H1 (cell line): ENCODE data around the gene SMPDL3B. TPM values are rescaled to one million over a fixed set of nuclear protein-coding genes. Genes with fewer than 3 reads are reported as not detected.

Experiments
- CTCF ChIA-PET: fragments of 300-600 bp; sonication (Branson Sonifier 250); formaldehyde crosslinking; loops from one replicate; lab custom pipeline; 2021; ENCODE audit not compliant: partially characterized antibody; lab: Charles Lee
- POLR2A ChIA-PET: fragments of 300-600 bp; sonication (Branson Sonifier 250); formaldehyde crosslinking; loops from one replicate; lab custom pipeline; 2021; ENCODE audit warnings: inconsistent platforms; ENCODE audit not compliant: partially characterized antibody; lab: Charles Lee
- DNase-seq, 2 experiments: peaks; one replicate each; pipeline versions ENCODE4 v3.0.0 to v3.0.0-alpha.2; 2010 to 2022; ENCODE audit warnings: low spot score in 2 of 2, low read depth in 1 of 2, mixed read lengths in 1 of 2
- FAIRE-seq: peaks from 2 replicates; lab custom pipeline; 2011; peaks lifted over from hg19 to GRCh38; lab: Jason Lieb, UNC
- H2AFZ ChIP-seq: 2 replicates; pipeline ENCODE4 v1.8.1; 2012; ENCODE audit warnings: low read length, inconsistent platforms
- H2AK5ac ChIP-seq: 2 replicates; pipeline ENCODE4 v1.6.1; 2013; ENCODE audit warnings: low read depth, low read length
- H2BK120ac ChIP-seq: replicated peaks from 2 replicates; pipeline ENCODE3; 2013; ENCODE audit warnings: low read depth, low read length, inconsistent platforms
- H2BK12ac ChIP-seq: 2 replicates; pipeline ENCODE4 v1.6.1; 2013; ENCODE audit warnings: low read depth, low read length
- H2BK15ac ChIP-seq: 2 replicates; pipeline ENCODE4 v1.6.1; 2013; ENCODE audit warnings: low read length
- H2BK20ac ChIP-seq: 2 replicates; pipeline ENCODE4 v1.6.1; 2013; ENCODE audit warnings: low read length
- H2BK5ac ChIP-seq: 2 replicates; pipeline ENCODE4 v1.6.1; 2013; ENCODE audit warnings: low read depth, low read length
- H3K14ac ChIP-seq: 2 replicates; pipeline ENCODE4 v1.6.1; 2013; ENCODE audit warnings: inconsistent platforms; ENCODE audit not compliant: insufficient read length
- H3K18ac ChIP-seq: 2 replicates; pipeline ENCODE4 v1.6.1; 2013; ENCODE audit warnings: low read length; ENCODE audit errors: extremely low read depth
- H3K23ac ChIP-seq: 2 replicates; pipeline ENCODE4 v1.6.1; 2013; ENCODE audit warnings: inconsistent platforms; ENCODE audit not compliant: insufficient read length
- H3K23me2 ChIP-seq: 2 replicates; pipeline ENCODE4 v1.6.1; 2013; ENCODE audit warnings: low read depth, low read length
- H3K27ac ChIP-seq: 2 replicates; pipeline ENCODE4 v1.6.1; 2011; ENCODE audit warnings: low read depth, low read length, inconsistent platforms
- H3K27me3 ChIP-seq, 4 experiments: replicated peaks in 1 of 4; 1 replicate in 1 of 4; 2 replicates in 3 of 4; pipeline versions ENCODE4 v1.6.1 to v1.8.1; 2011 to 2013; ENCODE audit warnings: low read length in 3 of 4, mild to moderate bottlenecking in 3 of 4, inconsistent platforms in 2 of 4, mixed read lengths in 2 of 4, moderate library complexity in 1 of 4; ENCODE audit not compliant: control insufficient read depth in 3 of 4, insufficient read depth in 3 of 4; ENCODE audit errors: extremely low read depth in 1 of 4
- H3K36me3 ChIP-seq, 4 experiments: 2 replicates each; pipeline versions ENCODE4 v1.6.1 to v1.8.1; 2011 to 2013; ENCODE audit warnings: mild to moderate bottlenecking in 4 of 4, low read length in 3 of 4, moderate library complexity in 2 of 4, control low read depth in 1 of 4, inconsistent platforms in 1 of 4; ENCODE audit not compliant: insufficient read depth in 4 of 4, control insufficient read depth in 2 of 4
- H3K4ac ChIP-seq: replicated peaks from 2 replicates; pipeline ENCODE3; 2013; ENCODE audit warnings: low read length, low read depth, mixed read lengths, inconsistent platforms; ENCODE audit not compliant: insufficient read length
- H3K4me1 ChIP-seq, 4 experiments: replicated peaks in 1 of 4; 1 replicate in 1 of 4; 2 replicates in 3 of 4; pipeline versions ENCODE4 v1.6.1 to v1.8.1; 2011 to 2013; ENCODE audit warnings: low read length in 3 of 4, inconsistent platforms in 2 of 4, mixed read lengths in 1 of 4; ENCODE audit not compliant: insufficient read depth in 4 of 4, control insufficient read depth in 3 of 4
- H3K4me2 ChIP-seq, 2 experiments: 2 replicates each; pipeline versions ENCODE4 v1.6.1 to v1.8.1; 2011 to 2013; ENCODE audit warnings: low read depth in 2 of 2, low read length in 2 of 2, control low read depth in 1 of 2, inconsistent platforms in 1 of 2, mild to moderate bottlenecking in 1 of 2; ENCODE audit not compliant: insufficient read depth in 1 of 2
- H3K4me3 ChIP-seq, 4 experiments: fragments of 200-600, 300-600 bp in 1 of 4; sonication (generic), shearing (Covaris generic), sonication (Bioruptor Twin) in 1 of 4; 2 replicates each; pipeline versions ENCODE4 v1.5.1 to v1.8.1; 2011 to 2016; ENCODE audit warnings: low read length in 4 of 4, low read depth in 3 of 4, control low read depth in 2 of 4, inconsistent platforms in 2 of 4, mild to moderate bottlenecking in 2 of 4, mixed read lengths in 1 of 4, moderate library complexity in 1 of 4; ENCODE audit not compliant: insufficient read depth in 2 of 4; ENCODE audit errors: extremely low read depth in 1 of 4
- H3K56ac ChIP-seq: replicated peaks from 2 replicates; pipeline ENCODE3; 2013; ENCODE audit warnings: low read depth, mild to moderate bottlenecking, mixed read lengths, low read length, inconsistent platforms; ENCODE audit not compliant: insufficient read length
- H3K79me1 ChIP-seq: 2 replicates; pipeline ENCODE4 v1.6.1; 2013; ENCODE audit warnings: low read depth, low read length, control low read depth
- H3K79me2 ChIP-seq, 2 experiments: 2 replicates each; pipeline versions ENCODE4 v1.6.1 to v1.8.1; 2012 to 2013; ENCODE audit warnings: low read length in 2 of 2, mild to moderate bottlenecking in 2 of 2, inconsistent platforms in 1 of 2; ENCODE audit not compliant: insufficient read depth in 2 of 2, control insufficient read depth in 1 of 2
- H3K9ac ChIP-seq, 4 experiments: replicated peaks in 1 of 4; 1 replicate in 1 of 4; 2 replicates in 3 of 4; pipeline versions ENCODE4 v1.6.1 to v1.8.1; 2011 to 2013; ENCODE audit warnings: low read depth in 3 of 4, low read length in 3 of 4, control low read depth in 2 of 4, mild to moderate bottlenecking in 2 of 4, moderate library complexity in 2 of 4, inconsistent platforms in 1 of 4; ENCODE audit errors: extremely low read depth in 1 of 4
- H3K9me3 ChIP-seq, 2 experiments: 2 replicates each; pipeline versions ENCODE4 v1.6.1 to v1.8.1; 2012 to 2013; ENCODE audit warnings: mild to moderate bottlenecking in 2 of 2, moderate library complexity in 2 of 2, control low read depth in 1 of 2, inconsistent platforms in 1 of 2, low read depth in 1 of 2, low read length in 1 of 2, mixed read lengths in 1 of 2; ENCODE audit not compliant: insufficient read depth in 2 of 2
- H4K20me1 ChIP-seq, 2 experiments: replicated peaks in 1 of 2; 2 replicates each; pipeline versions ENCODE3 to v1.8.1; 2011 to 2013; ENCODE audit warnings: inconsistent platforms in 2 of 2, low read length in 2 of 2, mild to moderate bottlenecking in 1 of 2; ENCODE audit not compliant: insufficient read depth in 2 of 2, control insufficient read depth in 1 of 2
- H4K5ac ChIP-seq: 2 replicates; pipeline ENCODE4 v1.6.1; 2013; ENCODE audit warnings: low read length, low read depth, mixed read lengths, inconsistent platforms; ENCODE audit not compliant: insufficient read length
- H4K8ac ChIP-seq: 2 replicates; pipeline ENCODE4 v1.8.0; 2013; ENCODE audit warnings: mild to moderate bottlenecking, moderate library complexity, low read length, inconsistent platforms; ENCODE audit not compliant: insufficient read depth; ENCODE audit errors: extremely low read depth
- H4K91ac ChIP-seq: replicated peaks from 2 replicates; pipeline ENCODE3; 2013; ENCODE audit warnings: low read length, mixed read lengths, inconsistent platforms; ENCODE audit not compliant: insufficient read length
- CBX5 ChIP-seq: fragments of 300-800, 300-1000 bp; sonication (generic); IDR thresholded peaks from 2 replicates; pipeline ENCODE4 v1.7.1; 2016; ENCODE audit warnings: antibody characterized with exemption, low read length, low read depth
- CHD2 ChIP-seq: IDR thresholded peaks from 2 replicates; pipeline ENCODE4 v1.6.1; 2012; ENCODE audit warnings: low read length, improper control_type of control experiment
- RXRA ChIP-seq: IDR thresholded peaks from 2 replicates; pipeline ENCODE4 v1.6.1; 2011; ENCODE audit warnings: low read depth, mild to moderate bottlenecking, low read length, moderate library complexity; ENCODE audit not compliant: insufficient read depth
- SP1 ChIP-seq: IDR thresholded peaks from 2 replicates; pipeline ENCODE4 v1.6.1; 2011; ENCODE audit warnings: low read depth, low read length
- TAF1 ChIP-seq: IDR thresholded peaks from 2 replicates; pipeline ENCODE4 v1.6.1; 2011; ENCODE audit warnings: mild to moderate bottlenecking, low read depth, low read length
- WGBS, 2 experiments: shearing (Covaris generic) in 1 of 2; methylation state at CpG; one replicate each; pipeline versions ENCODE4 v1.1.6 to v1.1.7; 2013 to 2015; ENCODE audit warnings: low lambda C conversion rate in 2 of 2, mixed read lengths in 2 of 2, inconsistent platforms in 1 of 2, low coverage in 1 of 2, missing lambda C conversion rate in 1 of 2; ENCODE audit not compliant: insufficient replicate concordance in 2 of 2, insufficient coverage in 1 of 2, insufficient read length in 1 of 2; ENCODE audit errors: extremely low coverage in 1 of 2, missing lambda C conversion rate in 1 of 2; 5-methylcytosine and 5-hydroxymethylcytosine counted together
- polyA plus RNA-seq, 7 experiments: library from polyadenylated mRNA; depleted of rRNA in 3 of 7; stranded (reverse) in 5 of 7; unstranded in 2 of 7; fragments of >200 nt in 5 of 7; fragments of 200-250 nt in 2 of 7; gene quantifications; 1 replicate in 5 of 7; 2 replicates in 1 of 7; 4 replicates in 1 of 7; pipeline versions ENCODE4 v1.2.1 to v1.2.3, GENCODE V29; 2011 to 2013; ENCODE audit warnings: missing spikeins in 2 of 7, mixed read lengths in 2 of 7
- total RNA-seq: library from RNA; stranded (reverse); fragmentation: NEBNext Ultra II Directional; extraction: Animal tissue kit (Norgen Biotek cat#: 25700); gene quantifications from 2 replicates; pipeline ENCODE4 v1.2.1, GENCODE V29; 2021

SMPDL3B gene
- total and polyA plus RNA-seq, 2 of the 8 experiments (the other 6 are each of a cell fraction or from before 2014, with no cell fraction given): 54.7 to 143 TPM

GRCh38 chr1:27887215-27888021, 47.4 kb upstream of the SMPDL3B start:
- no peak overlapping the region for H3K56ac ChIP-seq
- no peak overlapping the region for H4K5ac ChIP-seq
- H3K4me1 ChIP-seq: no peaks in the 10 kb centered on the region
- no peak overlapping the region for H2BK12ac ChIP-seq
- WGBS, 2 experiments: 90% methylated on average over 8 of the region's 8 CpGs; no CpG with 5 or more reads in 1 of the 2 experiments
- H3K9ac ChIP-seq: no peak overlapping the region
- H3K79me2 ChIP-seq: no peaks in the 10 kb centered on the region
- peaks cover 0 to 4% of the 10 kb centered on the region in 2 experiments for H4K20me1 ChIP-seq
- no peak overlapping the region for H4K8ac ChIP-seq
- H3K4me3 ChIP-seq: no peak overlapping the region
- H2AK5ac ChIP-seq: no peak overlapping the region
- H2BK15ac ChIP-seq: no peak overlapping the region
- H3K23ac ChIP-seq: no peak overlapping the region
- no peaks in the 10 kb centered on the region for H3K23me2 ChIP-seq
- ChIA-PET CTCF (interaction anchor here (0.6 to 2.4 kb wide), 4 partner anchors 11 to 113 kb away, joined by 3 to 9 read pairs (median 7); no protein-coding TSS in a partner anchor), POLR2A (interaction anchor here (0.6 to 1.8 kb wide), 4 partner anchors 8 to 46 kb away, joined by 3 to 5 read pairs (median 4); no protein-coding TSS in a partner anchor)
- no peak overlapping the region for H4K91ac ChIP-seq
- H3K79me1 ChIP-seq: no peaks in the 10 kb centered on the region
- DNase-seq (no peak), FAIRE-seq (no peak)
- H3K14ac ChIP-seq: no peak overlapping the region
- H3K27ac ChIP-seq: no peak overlapping the region
- H2AFZ ChIP-seq: no peak overlapping the region
- no peak overlapping the region for H2BK20ac ChIP-seq
- H3K4me2 ChIP-seq: no peak overlapping the region
- H2BK120ac ChIP-seq: no peak overlapping the region
- peaks cover 4 to 43% (median 22%) of the 10 kb centered on the region in 4 experiments for H3K36me3 ChIP-seq
- H3K9me3 ChIP-seq: no peaks in the 10 kb centered on the region
- H3K27me3 ChIP-seq: no peaks in the 10 kb centered on the region
- no peak overlapping the region for H2BK5ac ChIP-seq
- no peak overlapping the region for H3K18ac ChIP-seq
- no peak overlapping the region for H3K4ac ChIP-seq
- no peak for TF ChIP-seq TAF1
- no peak for TF ChIP-seq CBX5
- TF ChIP-seq RXRA: no peak
- TF ChIP-seq SP1: no peak
- no peak for TF ChIP-seq CHD2
